IMR-90 (cell line): ENCODE data around the gene VKORC1L1. TPM values are rescaled to one million over a fixed set of nuclear protein-coding genes. Genes with fewer than 3 reads are reported as not detected.
"Not testable (repeated sequence)": the region's sequence is repeated elsewhere in the genome, so short reads cannot be mapped to it uniquely, and the experiment has no call there.

Experiments used
- ATAC-seq: fragments of 200-7000 bp; cut with Tn5 transposase; 2 replicates; pipeline ENCODE4 v1.9.1; 2020; ENCODE audit warnings: low read depth, mild to moderate bottlenecking, moderate library complexity
- BruUV-seq: library from RNA; stranded (reverse); fragments of 400-500 nt; replicated peaks from 2 replicates; lab custom pipeline; 2021; lab: Mats Ljungman, UMichigan
- CTCF ChIA-PET: fragments of 300-600 bp; formaldehyde crosslinking; extraction: SDS; loops from one replicate; lab custom pipeline; 2021; ENCODE audit warnings: antibody characterized with exemption; lab: Yijun Ruan, JAX
- POLR2A ChIA-PET: fragments of 300-600 bp; sonication (Branson Sonifier 250); formaldehyde crosslinking; loops from one replicate; lab custom pipeline; 2022; ENCODE audit warnings: antibody characterized with exemption; ENCODE audit not compliant: unreplicated experiment; lab: Charles Lee
- DNase-seq: peaks from one replicate; pipeline ENCODE4 v3.0.0; 2013
- H2AFZ ChIP-seq: replicated peaks from 2 replicates; pipeline ENCODE3; 2013; ENCODE audit warnings: low read length, mild to moderate bottlenecking; ENCODE audit not compliant: poor library complexity
- H2AK5ac ChIP-seq: 2 replicates; pipeline ENCODE4 v1.6.1; 2013; ENCODE audit warnings: low read depth, low read length, inconsistent platforms
- H2AK9ac ChIP-seq: replicated peaks from 2 replicates; pipeline ENCODE3; 2013; ENCODE audit warnings: mild to moderate bottlenecking, low read depth, low read length, moderate library complexity; ENCODE audit not compliant: poor library complexity
- H2BK120ac ChIP-seq: 2 replicates; pipeline ENCODE4 v1.6.1; 2013; ENCODE audit warnings: low read depth, low read length, inconsistent platforms
- H2BK15ac ChIP-seq: 3 replicates; pipeline ENCODE4 v1.6.1; 2013; ENCODE audit warnings: low read depth, low read length, inconsistent platforms
- H2BK20ac ChIP-seq: 2 replicates; pipeline ENCODE4 v1.6.1; 2013; ENCODE audit warnings: low read depth, mild to moderate bottlenecking, inconsistent platforms, low read length, moderate library complexity
- H2BK5ac ChIP-seq: 2 replicates; pipeline ENCODE4 v1.6.1; 2013; ENCODE audit warnings: mild to moderate bottlenecking, low read depth, low read length, inconsistent platforms; ENCODE audit not compliant: poor library complexity, severe bottlenecking
- H3K14ac ChIP-seq: replicated peaks from 2 replicates; pipeline ENCODE4 v1.6.1; 2013; ENCODE audit warnings: low read depth, low read length, inconsistent platforms
- H3K18ac ChIP-seq: 2 replicates; pipeline ENCODE4 v1.6.1; 2013; ENCODE audit warnings: low read depth, low read length, control low read depth
- H3K23ac ChIP-seq: 2 replicates; pipeline ENCODE4 v1.6.1; 2013; ENCODE audit warnings: low read depth, low read length, inconsistent platforms
- H3K27ac ChIP-seq: 2 replicates; pipeline ENCODE4 v1.5.1; 2013; ENCODE audit warnings: mild to moderate bottlenecking, control low read depth, low read length; ENCODE audit not compliant: insufficient read depth
- H3K27me3 ChIP-seq: 2 replicates; pipeline ENCODE4 v1.6.1; 2013; ENCODE audit warnings: low read length; ENCODE audit not compliant: control insufficient read depth, insufficient read depth
- H3K36me3 ChIP-seq: 2 replicates; pipeline ENCODE4 v1.6.1; 2013; ENCODE audit warnings: low read length, mixed read lengths; ENCODE audit not compliant: control insufficient read depth, insufficient read depth
- H3K4ac ChIP-seq: 2 replicates; pipeline ENCODE4 v1.6.1; 2013; ENCODE audit warnings: low read depth, low read length, inconsistent platforms
- H3K4me1 ChIP-seq: 2 replicates; pipeline ENCODE4 v1.6.1; 2013; ENCODE audit warnings: low read length, mixed read lengths; ENCODE audit not compliant: control insufficient read depth, insufficient read depth
- H3K4me2 ChIP-seq: 2 replicates; pipeline ENCODE4 v1.6.1; 2013; ENCODE audit warnings: low read depth, mild to moderate bottlenecking, control low read depth, low read length, moderate library complexity
- H3K4me3 ChIP-seq: 2 replicates; pipeline ENCODE4 v1.5.1; 2013; ENCODE audit warnings: low read depth, mild to moderate bottlenecking, control low read depth, low read length, moderate library complexity; ENCODE audit not compliant: insufficient read depth
- H3K56ac ChIP-seq: 2 replicates; pipeline ENCODE4 v1.6.1; 2013; ENCODE audit warnings: low read length, inconsistent platforms; ENCODE audit not compliant: insufficient read depth; ENCODE audit errors: extremely low read depth
- H3K79me1 ChIP-seq, 2 experiments: 2 replicates each; pipeline ENCODE4 v1.6.1; 2013; ENCODE audit warnings: low read length in 2 of 2, inconsistent platforms in 1 of 2, low read depth in 1 of 2
- H3K9ac ChIP-seq: 2 replicates; pipeline ENCODE4 v1.6.1; 2013; ENCODE audit warnings: low read depth, low read length, control low read depth
- H3K9me1 ChIP-seq: 2 replicates; pipeline ENCODE4 v1.6.1; 2013; ENCODE audit warnings: low read length, inconsistent platforms; ENCODE audit not compliant: insufficient read depth
- H3K9me3 ChIP-seq: 2 replicates; pipeline ENCODE4 v1.6.1; 2013; ENCODE audit warnings: low read length; ENCODE audit not compliant: control insufficient read depth, insufficient read depth
- H4K20me1 ChIP-seq: 2 replicates; pipeline ENCODE4 v1.6.1; 2013; ENCODE audit warnings: low read length, inconsistent platforms; ENCODE audit not compliant: insufficient read depth
- H4K5ac ChIP-seq: 2 replicates; pipeline ENCODE4 v1.6.1; 2013; ENCODE audit warnings: mild to moderate bottlenecking, low read depth, low read length, control low read depth
- H4K8ac ChIP-seq, 2 experiments: 2 replicates each; pipeline ENCODE4 v1.6.1; 2013; ENCODE audit warnings: low read depth in 2 of 2, low read length in 2 of 2, control low read depth in 1 of 2, inconsistent platforms in 1 of 2
- H4K91ac ChIP-seq: 2 replicates; pipeline ENCODE4 v1.6.1; 2013; ENCODE audit warnings: low read depth, low read length, inconsistent platforms; ENCODE audit not compliant: insufficient read depth
- CEBPB ChIP-seq: IDR thresholded peaks from 2 replicates; pipeline ENCODE4 v1.6.1; 2012; ENCODE audit warnings: low read depth, low read length, improper control_type of control experiment
- WGBS, 2 experiments: methylation state at CpG; one replicate each; pipeline versions ENCODE4 v1.1.5 to v1.1.7; 2013; ENCODE audit warnings: missing lambda C conversion rate in 2 of 2; ENCODE audit not compliant: insufficient read length in 1 of 2; ENCODE audit errors: extremely low coverage in 2 of 2; 5-methylcytosine and 5-hydroxymethylcytosine counted together
- dilution Hi-C: fragments of 300-500 bp; cut with HindIII; formaldehyde crosslinking; loops from one replicate; pipeline ENCODE4 v1.14.3; 2018; ENCODE audit warnings: low sequenced_read_pairs; ENCODE audit not compliant: unreplicated experiment
- in situ Hi-C: fragments of 300-500 bp; cut with MboI; formaldehyde crosslinking; loops from 3 replicates; pipeline ENCODE4 v1.14.3; 2019; ENCODE audit warnings: low sequenced_read_pairs, inconsistent platforms, mixed read lengths
- intact Hi-C: fragments of 100-400 bp; cut with micrococcal nuclease; formaldehyde crosslinking; loops from 2 replicates; pipeline ENCODE4 v1.10.0; 2022
- polyA plus RNA-seq, 3 experiments: library from polyadenylated mRNA; depleted of rRNA; stranded (reverse); fragments of >200 nt; gene quantifications; 2 replicates each; pipeline ENCODE4 v1.2.3, GENCODE V29; 2012; ENCODE audit warnings: low replicate concordance in 1 of 3
- total RNA-seq: library from RNA; depleted of rRNA; stranded (reverse); fragments of >200 nt; gene quantifications from 2 replicates; pipeline ENCODE4 v1.2.3, GENCODE V29; 2012

Gene VKORC1L1
- total and polyA plus RNA-seq, 2 of the 4 experiments (the other 2 are of a cell fraction), result 12.5 to 14.5 TPM

GRCh38 chr7:65867681-65868080, 5.2 kb upstream of the VKORC1L1 start:
- H2AK5ac ChIP-seq, H2BK120ac ChIP-seq, dilution Hi-C loops, H3K14ac ChIP-seq, H4K91ac ChIP-seq, H3K4me3 ChIP-seq, H3K9me3 ChIP-seq, POLR2A ChIA-PET, H4K5ac ChIP-seq, H3K79me1 ChIP-seq, H3K4ac ChIP-seq, H4K20me1 ChIP-seq, in situ Hi-C loops, H2AFZ ChIP-seq, CTCF ChIA-PET, H3K4me1 ChIP-seq, BruUV-seq, H3K36me3 ChIP-seq, ATAC-seq, H3K18ac ChIP-seq, H2BK5ac ChIP-seq, H3K27me3 ChIP-seq, H3K4me2 ChIP-seq, H3K56ac ChIP-seq, H2BK15ac ChIP-seq, H3K9me1 ChIP-seq, H3K9ac ChIP-seq, intact Hi-C loops, H4K8ac ChIP-seq, H3K23ac ChIP-seq, H2BK20ac ChIP-seq, H2AK9ac ChIP-seq, H3K27ac ChIP-seq: not testable (repeated sequence)
- DNase-seq, result peak; percentile 8
- TF ChIP-seq CEBPB, result peak; percentile 36
- no CpG with 5 or more reads among the region's 2 CpGs for WGBS, 2 experiments
